HG03575 (cell line): ENCODE data around the gene DCAF12.
"Not testable (repeated sequence)": the region's sequence is repeated elsewhere in the genome, so short reads cannot be mapped to it uniquely, and the experiment has no call there.

Experiments used
- ATAC-seq: cut with Tn5 transposase; IDR thresholded peaks from one replicate; pipeline ENCODE4 v1.9.1; 2021; ENCODE audit not compliant: unreplicated experiment, insufficient number of reproducible peaks, low FRiP score; ENCODE audit errors: extremely low read depth

DCAF12 gene

GRCh38 chr9:34072868-34073590 lies 53.5 kb downstream of the DCAF12 start:
- ATAC-seq: no peak

GRCh38 chr9:34072410-34072809 lies 54.1 kb downstream of the DCAF12 start:
- ATAC-seq: no peak

GRCh38 chr9:34070606-34071324 lies 55.7 kb downstream of the DCAF12 start:
- ATAC-seq: no peak

GRCh38 chr9:34069831-34070230 lies 56.7 kb downstream of the DCAF12 start:
- no peak for ATAC-seq

- ATAC-seq: no peak
Observed at GRCh38 chr9:34065541-34065940, 61.0 kb downstream of the DCAF12 start.

- no peak for ATAC-seq
Observed at GRCh38 chr9:34059954-34060353, 66.5 kb downstream of the DCAF12 start.

GRCh38 chr9:34059281-34059680 lies 67.2 kb downstream of the DCAF12 start:
- no peak for ATAC-seq

GRCh38 chr9:34049630-34050384 lies 76.7 kb downstream of the DCAF12 start:
- ATAC-seq: no peak

GRCh38 chr9:34048727-34049629 lies 77.5 kb downstream of the DCAF12 start, which contains the start of gene UBAP2:
Gene UBAP2 (minus strand): TSS chr9:34048887. CDS start chr9:34017148, 31,739 bp downstream.
- peak; percentile 49 for ATAC-seq

GRCh38 chr9:34047864-34048726 lies 78.4 kb downstream of the DCAF12 start:
- ATAC-seq: peak; percentile 11

GRCh38 chr9:34046784-34047379 lies 79.6 kb downstream of the DCAF12 start:
- ATAC-seq: no peak

- no peak for ATAC-seq
Observed at GRCh38 chr9:34045903-34046302, 80.6 kb downstream of the DCAF12 start.

GRCh38 chr9:34042074-34042473 lies 84.4 kb downstream of the DCAF12 start:
- not testable (repeated sequence) for ATAC-seq

- not testable (repeated sequence) for ATAC-seq
Observed at GRCh38 chr9:34038851-34039250, 87.6 kb downstream of the DCAF12 start.

GRCh38 chr9:34037626-34038025 lies 88.9 kb downstream of the DCAF12 start:
- ATAC-seq: no peak

GRCh38 chr9:34036625-34037024 lies 89.9 kb downstream of the DCAF12 start:
- no peak for ATAC-seq
